HG02981 (cell line): ENCODE results near the gene FN3K.

Experiments
- ATAC-seq: cut with Tn5 transposase; IDR thresholded peaks from one replicate; pipeline ENCODE4 v1.9.1; 2021; ENCODE audit warnings: mild to moderate bottlenecking, moderate library complexity; ENCODE audit not compliant: unreplicated experiment

FN3K gene

DNA sequence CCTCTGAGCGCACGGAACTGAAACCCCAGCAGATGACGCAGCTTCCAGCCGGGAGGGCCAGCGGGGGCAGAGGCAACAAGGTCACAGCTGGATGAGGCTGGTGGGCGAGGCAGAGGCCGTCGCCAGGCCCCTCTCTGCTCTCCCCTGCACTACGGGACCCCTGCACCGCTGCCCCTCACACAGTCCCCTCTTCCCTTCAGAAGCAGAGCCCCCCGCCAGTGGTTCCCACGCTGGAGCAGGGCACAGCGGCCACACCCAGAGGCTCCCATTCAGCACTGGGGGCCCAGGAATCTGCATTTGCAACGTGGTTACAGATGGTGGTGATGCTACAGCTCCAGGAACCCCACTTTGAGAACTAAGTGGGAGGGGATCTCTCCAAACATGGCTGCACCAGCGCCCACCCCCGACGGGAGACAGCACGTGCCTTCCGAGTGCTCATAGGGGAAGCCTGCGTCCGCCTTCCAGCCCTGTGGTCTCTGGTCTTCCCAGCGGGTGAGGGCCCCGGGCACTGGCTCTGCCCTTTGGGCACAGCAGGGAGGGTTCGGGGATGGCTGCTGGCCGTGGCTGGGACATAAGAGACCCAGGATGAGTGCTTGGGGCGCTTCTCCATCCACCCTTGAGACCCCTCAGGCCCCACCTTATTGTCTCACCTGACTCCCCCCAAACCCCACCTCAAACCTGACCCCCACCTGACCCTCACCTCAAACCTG lies 32.2 kb upstream of the FN3K start:
- ATAC-seq, result no peak

GRCh38 chr17:82703935-82704865 lies 31.2 kb upstream of the FN3K start:
- no peak for ATAC-seq

GRCh38 chr17:82704886-82705285 lies 30.5 kb upstream of the FN3K start:
- no peak for ATAC-seq

GRCh38 chr17:82705756-82706155 lies 29.7 kb upstream of the FN3K start:
- ATAC-seq, result no peak

DNA sequence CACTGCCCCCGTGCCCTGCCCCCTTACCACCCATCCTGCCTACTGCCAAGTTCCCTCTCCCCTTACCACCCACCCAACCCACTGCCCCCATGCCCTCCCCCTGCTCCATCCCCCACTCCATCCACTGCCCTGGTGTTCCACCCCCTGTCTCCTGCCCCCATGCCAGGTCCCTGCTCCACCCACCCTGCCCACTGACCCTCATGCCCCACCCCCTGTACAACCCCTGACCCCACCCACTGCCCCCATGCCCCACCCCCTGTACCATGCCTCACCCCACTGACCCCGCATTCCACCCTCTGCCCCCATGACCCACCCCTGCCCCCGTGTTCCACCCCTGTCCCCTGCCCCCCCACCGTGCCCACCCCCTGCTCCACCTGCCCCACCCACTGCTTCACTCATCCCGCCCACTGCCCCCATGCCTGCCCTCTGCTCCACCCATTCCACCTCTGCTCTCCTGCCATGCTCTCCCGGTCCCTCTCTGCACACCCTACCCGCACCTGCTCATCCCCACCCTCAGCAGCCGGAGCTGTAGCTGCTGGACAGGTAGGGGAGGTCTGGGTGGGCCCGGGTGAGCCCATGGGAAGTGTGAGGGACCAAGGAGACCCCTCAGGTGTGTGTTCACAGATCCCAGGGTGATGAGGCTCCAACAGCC lies 26.3 kb upstream of the FN3K start:
- ATAC-seq, result no peak

DNA sequence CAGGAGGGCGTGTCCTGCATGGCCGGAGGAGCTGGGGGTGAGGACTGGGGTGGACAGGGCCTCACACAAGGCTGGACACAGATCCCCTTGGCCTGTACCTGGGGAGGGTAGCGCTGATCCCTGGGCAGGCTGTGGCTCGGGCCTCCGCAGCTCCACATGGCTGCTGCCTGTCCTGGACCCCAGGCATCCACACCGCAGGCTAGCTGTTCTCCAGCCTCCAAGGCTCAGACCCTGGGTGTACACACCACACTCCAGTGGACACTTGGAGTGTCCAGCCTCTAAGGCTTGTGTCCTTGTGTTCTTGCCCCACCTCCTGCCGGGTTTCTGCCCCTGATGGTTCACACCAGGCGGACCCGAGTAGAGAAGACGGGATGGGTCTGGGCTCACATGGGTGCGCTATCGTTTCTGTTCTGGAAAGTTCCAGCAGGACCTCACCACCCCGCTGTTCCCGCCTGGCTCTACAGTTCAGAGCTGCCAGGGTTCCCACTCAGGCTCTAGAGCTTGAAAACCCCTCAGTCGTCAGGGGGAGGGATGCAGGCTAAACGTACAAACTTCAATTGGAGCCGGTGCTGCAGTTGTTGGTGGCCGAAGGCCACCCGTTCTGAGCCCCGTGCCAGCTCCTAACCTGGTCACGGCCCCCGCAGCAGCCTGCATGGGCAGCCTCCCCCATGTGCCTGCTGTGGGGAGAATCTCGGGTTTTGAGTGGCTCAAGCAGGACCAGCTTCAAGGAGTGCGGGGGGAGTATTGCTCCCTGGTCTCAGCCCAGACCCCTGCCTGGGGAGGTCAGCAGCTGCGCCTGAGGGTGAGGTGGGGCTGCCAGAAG lies 25.5 kb upstream of the FN3K start:
- ATAC-seq, result no peak

GRCh38 chr17:82710499-82711232 lies 24.7 kb upstream of the FN3K start:
- ATAC-seq, result no peak

GRCh38 chr17:82713071-82713723 lies 22.2 kb upstream of the FN3K start:
- no peak for ATAC-seq

- ATAC-seq, result peak; percentile 66
Measured at GRCh38 chr17:82716203-82717010, 19.0 kb upstream of the FN3K start, which contains the start of gene FN3KRP. Gene FN3KRP (plus strand): TSS chr17:82716706. CDS start chr17:82716756, 50 bp downstream.

DNA sequence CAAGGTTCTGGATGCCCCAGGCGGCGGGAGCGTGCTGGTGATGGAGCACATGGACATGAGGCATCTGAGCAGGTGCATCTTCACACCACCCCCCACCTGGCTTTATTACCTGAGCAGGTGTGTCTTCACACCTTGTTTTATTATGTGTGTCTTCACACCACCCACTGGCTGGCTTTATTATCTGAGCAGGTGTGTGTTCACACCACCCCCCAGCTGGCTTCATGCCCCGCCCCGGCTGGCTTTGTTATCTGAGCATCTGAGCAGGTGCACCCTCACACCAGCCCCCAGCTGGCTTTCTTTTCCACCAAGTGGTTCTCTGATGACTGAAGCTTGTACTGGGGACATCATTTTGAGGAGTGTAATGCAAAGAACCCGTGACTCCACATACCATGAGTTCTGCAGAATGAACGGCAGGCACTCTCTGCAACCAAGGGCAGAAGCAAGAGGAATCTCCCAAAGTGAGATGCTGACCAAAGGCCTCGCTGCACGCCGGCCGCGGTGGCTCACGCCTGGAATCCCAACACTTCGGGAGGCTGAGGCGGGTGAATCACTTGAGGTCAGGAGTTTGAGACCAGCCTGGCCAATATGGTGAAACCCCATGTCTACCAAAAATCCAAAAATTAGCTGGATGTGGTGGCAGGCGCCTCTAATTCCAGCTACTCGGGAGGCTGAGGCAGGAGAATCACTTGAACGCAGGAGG lies 16.3 kb upstream of the FN3K start:
- ATAC-seq, result no peak

DNA sequence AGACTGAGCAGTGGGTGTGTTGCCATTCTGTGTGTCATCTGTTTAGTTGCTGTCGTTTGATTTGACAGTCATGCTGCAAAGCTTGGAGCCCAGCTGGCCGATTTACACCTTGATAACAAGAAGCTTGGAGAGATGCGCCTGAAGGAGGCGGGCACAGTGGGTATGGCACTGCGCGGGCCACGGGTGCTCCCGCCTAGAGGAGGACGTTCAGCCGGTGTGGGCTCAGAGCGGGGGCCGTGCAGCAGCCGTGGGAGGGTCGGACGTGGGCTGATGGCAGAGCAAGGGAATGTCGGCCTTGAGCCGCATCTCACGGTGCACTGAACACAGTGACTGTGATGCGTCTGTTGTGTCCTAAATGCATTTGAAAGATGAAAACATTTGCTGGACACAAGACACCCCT lies 15.2 kb upstream of the FN3K start:
- no peak for ATAC-seq

DNA sequence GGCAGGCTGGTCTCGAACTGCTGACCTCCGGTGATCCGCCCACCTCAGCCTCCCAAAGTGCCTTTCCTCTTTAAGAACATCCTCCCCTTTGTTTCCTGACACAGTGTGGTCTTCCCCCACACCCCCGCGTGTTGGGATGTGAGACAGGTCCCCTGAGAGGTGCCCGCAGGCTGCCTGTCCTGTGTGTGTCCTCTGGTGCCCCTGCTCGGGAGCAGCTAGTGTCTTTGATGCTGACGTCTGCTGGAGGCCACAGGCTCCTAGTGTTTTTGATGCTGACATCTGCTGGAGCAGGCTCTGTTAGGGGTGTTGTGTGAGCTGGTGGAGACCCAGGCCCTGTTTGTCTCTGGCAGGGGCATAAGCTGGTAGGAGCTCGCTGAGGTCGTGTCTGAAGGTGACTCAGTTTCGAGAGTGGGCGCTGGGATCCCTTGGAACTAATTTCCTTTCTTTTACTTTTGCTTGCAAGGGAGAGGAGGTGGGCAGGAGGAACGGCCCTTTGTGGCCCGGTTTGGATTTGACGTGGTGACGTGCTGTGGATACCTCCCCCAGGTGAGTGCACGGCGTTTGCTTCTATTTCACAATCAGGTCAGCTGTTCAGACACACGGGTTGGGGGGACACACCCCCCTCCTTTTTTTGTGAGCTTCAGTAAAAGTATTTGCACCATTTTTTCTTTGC lies 12.9 kb upstream of the FN3K start:
- ATAC-seq, result no peak

DNA sequence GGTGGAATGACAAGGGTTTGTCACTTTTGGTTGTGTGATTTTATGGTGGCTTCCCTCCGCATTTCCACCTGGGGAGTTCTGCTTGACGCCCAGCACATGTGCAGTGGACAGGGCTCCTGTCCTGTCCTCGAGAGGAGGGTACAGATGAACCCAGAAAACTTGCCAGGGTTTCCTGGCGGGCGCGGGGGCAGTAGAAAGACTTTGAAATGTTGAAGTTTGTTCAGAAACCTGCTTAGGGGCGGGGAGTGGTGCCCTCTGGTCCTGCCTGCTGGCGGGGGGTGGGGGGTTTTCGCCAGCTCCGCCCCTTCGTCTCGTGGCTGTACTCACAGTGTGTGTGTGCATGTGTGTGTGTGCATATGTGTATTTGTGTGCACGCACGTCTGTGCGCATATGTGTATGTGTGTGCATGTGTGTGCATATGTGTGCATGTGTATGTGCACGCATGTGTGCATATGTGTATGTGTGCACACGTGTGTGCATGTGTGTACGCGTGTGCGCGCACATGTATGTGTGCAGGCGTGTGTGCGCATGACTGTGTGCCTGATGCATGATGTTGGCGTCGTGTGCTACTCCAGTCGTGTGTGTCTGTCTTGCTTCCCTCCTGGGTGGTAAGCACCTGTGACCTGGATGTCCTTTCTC lies 12.1 kb upstream of the FN3K start:
- ATAC-seq, result no peak

GRCh38 chr17:82726427-82726826 lies 9.0 kb upstream of the FN3K start:
- ATAC-seq, result no peak

GRCh38 chr17:82729479-82730260 lies 5.7 kb upstream of the FN3K start:
- ATAC-seq, result no peak

DNA sequence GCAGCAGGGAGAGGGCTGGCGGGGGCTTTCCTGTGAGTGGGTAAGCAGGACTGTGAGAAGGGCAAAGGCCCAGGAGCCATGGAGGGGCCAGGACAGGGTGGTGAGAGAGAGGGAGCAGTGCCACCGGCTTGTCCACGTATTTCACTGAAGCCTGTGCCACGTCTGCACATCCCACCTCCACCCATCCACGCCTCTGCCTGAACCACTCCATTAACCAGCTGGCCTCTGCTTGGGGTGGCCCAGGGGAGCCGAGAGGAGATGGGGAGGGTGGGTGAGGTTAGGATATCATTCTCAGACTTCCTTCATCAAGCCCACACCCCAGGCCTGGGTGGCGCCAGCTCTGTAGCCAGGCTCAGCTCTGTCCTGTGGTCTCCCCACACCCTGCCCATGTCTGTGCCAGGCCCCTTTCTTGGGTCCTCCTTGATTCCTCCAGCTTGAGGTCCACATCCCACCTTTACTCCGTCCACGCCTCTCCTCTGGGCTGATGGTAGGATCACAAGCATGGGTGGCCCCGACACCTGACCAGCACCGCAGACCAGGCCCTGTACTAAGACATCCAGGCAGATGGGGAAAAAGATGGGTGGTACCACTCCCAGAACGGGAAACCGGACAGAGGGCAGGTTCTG lies 3.2 kb upstream of the FN3K start:
- no peak for ATAC-seq
